Sigmoid colon (tissue), 4 donors: Measurements from ENCODE around the gene LMAN2.

Experiments used
- POLR2A ChIP-seq, 2 donors: fragments of 450-650 bp; IDR thresholded peaks; one replicate each; pipeline ENCODE4 v1.6.1; 2016; ENCODE audit warnings: antibody characterized with exemption in 2 of 2, mild to moderate bottlenecking in 2 of 2, moderate library complexity in 2 of 2
- POLR2AphosphoS5 ChIP-seq, 4 donors: sonication (generic); formaldehyde crosslinking; IDR thresholded peaks; one replicate each; pipeline ENCODE4 v1.6.1; 2017; ENCODE audit warnings: antibody characterized with exemption in 4 of 4
- TF ChIP-seq, protein P1 (sequence below), 4 experiments: fragments of 450-650 bp in 3 of 4; fragments of 200-600 bp in 1 of 4; IDR thresholded peaks; one replicate each; pipeline ENCODE4 v1.5.1; 2016 to 2019; ENCODE audit warnings: antibody characterized with exemption in 4 of 4, mild to moderate bottlenecking in 3 of 4, moderate library complexity in 2 of 4

DNA sequence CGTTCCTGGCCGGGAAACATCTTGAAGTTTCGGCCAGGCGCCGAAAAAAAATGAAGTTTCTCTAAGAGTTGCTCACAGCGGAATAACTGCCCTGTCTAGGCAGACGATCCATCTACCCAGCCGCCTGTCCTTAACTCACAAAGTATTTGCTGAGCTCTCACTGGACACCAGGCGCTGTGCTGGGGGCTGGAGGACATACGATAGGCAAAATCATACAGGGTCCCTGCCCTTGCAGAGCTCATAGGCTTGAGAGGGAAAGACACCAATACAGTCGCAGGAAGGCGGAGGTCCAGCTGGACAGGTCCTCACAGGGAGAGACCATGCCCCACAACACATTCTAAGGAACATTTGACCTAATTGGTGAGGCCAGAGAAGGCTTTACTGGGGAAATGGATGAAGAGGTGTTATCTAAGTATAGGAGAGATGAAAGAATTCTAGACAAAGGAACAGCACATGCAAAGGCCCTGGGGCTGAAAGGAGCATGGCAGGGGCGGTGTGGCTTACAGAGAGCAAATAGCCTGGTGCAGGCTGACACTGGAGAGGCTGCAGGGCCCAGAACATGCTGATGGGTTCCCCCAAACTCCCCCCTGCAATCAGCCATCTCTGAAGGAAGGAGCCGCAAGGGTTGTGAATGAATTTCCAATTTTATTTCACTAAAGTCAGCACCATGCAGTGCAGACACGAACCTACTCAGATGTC lies 37.8 kb downstream of the LMAN2 start:
- TF ChIP-seq, protein P1, sequence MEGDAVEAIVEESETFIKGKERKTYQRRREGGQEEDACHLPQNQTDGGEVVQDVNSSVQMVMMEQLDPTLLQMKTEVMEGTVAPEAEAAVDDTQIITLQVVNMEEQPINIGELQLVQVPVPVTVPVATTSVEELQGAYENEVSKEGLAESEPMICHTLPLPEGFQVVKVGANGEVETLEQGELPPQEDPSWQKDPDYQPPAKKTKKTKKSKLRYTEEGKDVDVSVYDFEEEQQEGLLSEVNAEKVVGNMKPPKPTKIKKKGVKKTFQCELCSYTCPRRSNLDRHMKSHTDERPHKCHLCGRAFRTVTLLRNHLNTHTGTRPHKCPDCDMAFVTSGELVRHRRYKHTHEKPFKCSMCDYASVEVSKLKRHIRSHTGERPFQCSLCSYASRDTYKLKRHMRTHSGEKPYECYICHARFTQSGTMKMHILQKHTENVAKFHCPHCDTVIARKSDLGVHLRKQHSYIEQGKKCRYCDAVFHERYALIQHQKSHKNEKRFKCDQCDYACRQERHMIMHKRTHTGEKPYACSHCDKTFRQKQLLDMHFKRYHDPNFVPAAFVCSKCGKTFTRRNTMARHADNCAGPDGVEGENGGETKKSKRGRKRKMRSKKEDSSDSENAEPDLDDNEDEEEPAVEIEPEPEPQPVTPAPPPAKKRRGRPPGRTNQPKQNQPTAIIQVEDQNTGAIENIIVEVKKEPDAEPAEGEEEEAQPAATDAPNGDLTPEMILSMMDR (IDR thresholded peaks at IDR 0.05): no peak
- no peak for TF ChIP-seq POLR2A (IDR thresholded peaks at IDR 0.05)
- TF ChIP-seq POLR2AphosphoS5 (IDR thresholded peaks at IDR 0.05): no peak
